Embryonic facial prominence (tissue), 1 donor: ENCODE measurements around the gene PDZK1IP1.

Experiments
- DNase-seq: peaks from one replicate; pipeline ENCODE4 v3.0.0-alpha.2; 2016; ENCODE audit errors: extremely low spot score

PDZK1IP1 gene

GRCh38 chr1:47137198-47137597 lies 52.6 kb downstream of the PDZK1IP1 start, which contains the start of gene CYP4A22:
TSS of gene CYP4A22 (plus strand) at chr1:47137441. CDS start at chr1:47137486, 45 bp downstream.
- no peak for DNase-seq
